ENCODE measurements around the gene MEF2D.

GRCh38 chr1:156461781-156462647, 38.6 kb downstream of the MEF2D start:
- TF ChIP-seq POLR2A (IDR thresholded peaks at IDR 0.05): no peak
- TF ChIP-seq, protein P1, sequence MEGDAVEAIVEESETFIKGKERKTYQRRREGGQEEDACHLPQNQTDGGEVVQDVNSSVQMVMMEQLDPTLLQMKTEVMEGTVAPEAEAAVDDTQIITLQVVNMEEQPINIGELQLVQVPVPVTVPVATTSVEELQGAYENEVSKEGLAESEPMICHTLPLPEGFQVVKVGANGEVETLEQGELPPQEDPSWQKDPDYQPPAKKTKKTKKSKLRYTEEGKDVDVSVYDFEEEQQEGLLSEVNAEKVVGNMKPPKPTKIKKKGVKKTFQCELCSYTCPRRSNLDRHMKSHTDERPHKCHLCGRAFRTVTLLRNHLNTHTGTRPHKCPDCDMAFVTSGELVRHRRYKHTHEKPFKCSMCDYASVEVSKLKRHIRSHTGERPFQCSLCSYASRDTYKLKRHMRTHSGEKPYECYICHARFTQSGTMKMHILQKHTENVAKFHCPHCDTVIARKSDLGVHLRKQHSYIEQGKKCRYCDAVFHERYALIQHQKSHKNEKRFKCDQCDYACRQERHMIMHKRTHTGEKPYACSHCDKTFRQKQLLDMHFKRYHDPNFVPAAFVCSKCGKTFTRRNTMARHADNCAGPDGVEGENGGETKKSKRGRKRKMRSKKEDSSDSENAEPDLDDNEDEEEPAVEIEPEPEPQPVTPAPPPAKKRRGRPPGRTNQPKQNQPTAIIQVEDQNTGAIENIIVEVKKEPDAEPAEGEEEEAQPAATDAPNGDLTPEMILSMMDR (IDR thresholded peaks at IDR 0.05): no peak

Measured in testis (tissue), 2 donors.